Activated naive CD8-positive, alpha-beta T cell treated with anti-CD3 and anti-CD28 coated beads, Interleukin-2, amount 10 ng/mL, durations not matched to agents 7 days and 5 days (primary cell): ENCODE results near the gene CLDN5. TPM values are rescaled to one million over a fixed set of nuclear protein-coding genes. Genes with fewer than 3 reads are reported as not detected.
A peak's percentile ranks its signal among the peaks of the same experiment; 100 is the strongest.

Experiments used
- ATAC-seq: fragments of 150-1000 bp; cut with Tn5 transposase; one replicate; pipeline ENCODE4 v1.10.0; 2021; ENCODE audit warnings: low read depth, moderate library complexity
- POLR2A ChIA-PET: fragments of 350-600 bp; sonication (Branson Sonifier 250); formaldehyde crosslinking; loops from one replicate; lab custom pipeline; 2021; ENCODE audit warnings: antibody characterized with exemption; lab: Charles Lee
- DNase-seq: peaks from one replicate; pipeline ENCODE4 v3.0.0; 2021
- H3K27ac Mint-ChIP-seq: one replicate; pipeline ENCODE4 v1.8.0; 2022; ENCODE audit warnings: mild to moderate bottlenecking, mixed read lengths
- H3K27me3 Mint-ChIP-seq: one replicate; pipeline ENCODE4 v1.8.0; 2022; ENCODE audit warnings: mild to moderate bottlenecking, moderate library complexity, mixed read lengths
- H3K36me3 Mint-ChIP-seq: one replicate; pipeline ENCODE4 v1.8.0; 2021; ENCODE audit warnings: mild to moderate bottlenecking, mixed read lengths
- H3K4me1 Mint-ChIP-seq: one replicate; pipeline ENCODE4 v1.8.0; 2021; ENCODE audit warnings: mixed read lengths
- H3K4me3 Mint-ChIP-seq: one replicate; pipeline ENCODE4 v1.8.0; 2022; ENCODE audit warnings: mild to moderate bottlenecking, moderate library complexity, mixed read lengths
- H3K9me3 Mint-ChIP-seq: one replicate; pipeline ENCODE4 v1.8.0; 2021; ENCODE audit warnings: mixed read lengths
- total RNA-seq, 2 experiments: library from RNA; stranded (reverse); gene quantifications; one replicate each; pipeline ENCODE4 v1.2.3, GENCODE V29; 2021

The CLDN5 gene
- total RNA-seq, 2 experiments from 2014 or later, result not detected

GRCh38 chr22:19499880-19500242 is 24.3 kb downstream of the CLDN5 start:
- H3K36me3 Mint-ChIP-seq, result peaks cover 12% of the 10 kb centered on the region
- H3K4me3 Mint-ChIP-seq, result no peak overlapping the region
- no peak for ATAC-seq
- DNase-seq, result no peak
- POLR2A ChIA-PET, result no interaction called here
- no peaks in the 10 kb centered on the region for H3K9me3 Mint-ChIP-seq
- no peak overlapping the region for H3K27ac Mint-ChIP-seq
- peaks cover 13% of the 10 kb centered on the region for H3K4me1 Mint-ChIP-seq
- H3K27me3 Mint-ChIP-seq, result no peaks in the 10 kb centered on the region

GRCh38 chr22:19499236-19499879 is 24.9 kb downstream of the CLDN5 start:
- DNase-seq (no peak), ATAC-seq (no peak)
- no peaks in the 10 kb centered on the region for H3K9me3 Mint-ChIP-seq
- peaks cover 8% of the 10 kb centered on the region for H3K4me1 Mint-ChIP-seq
- no peak overlapping the region for H3K27ac Mint-ChIP-seq
- no peaks in the 10 kb centered on the region for H3K27me3 Mint-ChIP-seq
- POLR2A ChIA-PET, result no interaction called here
- H3K36me3 Mint-ChIP-seq, result peaks cover 12% of the 10 kb centered on the region
- no peak overlapping the region for H3K4me3 Mint-ChIP-seq

GRCh38 chr22:19498866-19499190 is 25.4 kb downstream of the CLDN5 start:
- Mint-ChIP-seq H3K36me3 (peaks cover 12% of the 10 kb centered on the region), H3K27me3 (no peaks in the 10 kb centered on the region), H3K9me3 (no peaks in the 10 kb centered on the region), H3K27ac (no peak overlapping the region), H3K4me3 (no peak overlapping the region), H3K4me1 (peaks cover 3% of the 10 kb centered on the region)
- POLR2A ChIA-PET, result no interaction called here
- DNase-seq (no peak), ATAC-seq (no peak)

GRCh38 chr22:19498154-19498865 is 25.9 kb downstream of the CLDN5 start:
- H3K4me1 Mint-ChIP-seq, result no peaks in the 10 kb centered on the region
- DNase-seq (no peak), ATAC-seq (no peak)
- H3K36me3 Mint-ChIP-seq, result peaks cover 9% of the 10 kb centered on the region
- H3K4me3 Mint-ChIP-seq, result no peak overlapping the region
- no peaks in the 10 kb centered on the region for H3K27me3 Mint-ChIP-seq
- H3K27ac Mint-ChIP-seq, result no peak overlapping the region
- H3K9me3 Mint-ChIP-seq, result no peaks in the 10 kb centered on the region
- POLR2A ChIA-PET, result interaction anchor here (1.3 kb wide), 1 partner anchor 132 kb away, joined by 3 read pairs; no protein-coding TSS in a partner anchor

GRCh38 chr22:19497245-19497644 is 27.0 kb downstream of the CLDN5 start:
- POLR2A ChIA-PET, result interaction anchor here (1.3 kb wide), 1 partner anchor 133 kb away, joined by 3 read pairs; no protein-coding TSS in a partner anchor
- Mint-ChIP-seq H3K4me3 (no peak overlapping the region), H3K4me1 (no peaks in the 10 kb centered on the region), H3K9me3 (no peaks in the 10 kb centered on the region), H3K27ac (no peak overlapping the region), H3K36me3 (peaks cover 10% of the 10 kb centered on the region), H3K27me3 (no peaks in the 10 kb centered on the region)
- no peak for DNase-seq
- ATAC-seq, result no peak

- no peak overlapping the region for H3K4me3 Mint-ChIP-seq
- H3K4me1 Mint-ChIP-seq, result no peaks in the 10 kb centered on the region
- DNase-seq (no peak), ATAC-seq (no peak)
- H3K27me3 Mint-ChIP-seq, result no peaks in the 10 kb centered on the region
- H3K9me3 Mint-ChIP-seq, result no peaks in the 10 kb centered on the region
- POLR2A ChIA-PET, result interaction anchor here (0.9 kb wide), 1 partner anchor 134 kb away, joined by 3 read pairs; no protein-coding TSS in a partner anchor
- H3K36me3 Mint-ChIP-seq, result peaks cover 11% of the 10 kb centered on the region
- H3K27ac Mint-ChIP-seq, result no peak overlapping the region
Measured at GRCh38 chr22:19496324-19496630, 27.9 kb downstream of the CLDN5 start.

GRCh38 chr22:19495562-19496323 is 28.5 kb downstream of the CLDN5 start:
- no peaks in the 10 kb centered on the region for H3K4me1 Mint-ChIP-seq
- H3K27me3 Mint-ChIP-seq, result no peaks in the 10 kb centered on the region
- H3K9me3 Mint-ChIP-seq, result no peaks in the 10 kb centered on the region
- ATAC-seq, result no peak
- no peak overlapping the region for H3K4me3 Mint-ChIP-seq
- H3K27ac Mint-ChIP-seq, result no peak overlapping the region
- no peak for DNase-seq
- POLR2A ChIA-PET, result interaction anchor here (0.9 kb wide), 1 partner anchor 134 kb away, joined by 3 read pairs; no protein-coding TSS in a partner anchor
- peaks cover 11% of the 10 kb centered on the region for H3K36me3 Mint-ChIP-seq

- Mint-ChIP-seq H3K4me3 (no peak overlapping the region), H3K9me3 (no peaks in the 10 kb centered on the region), H3K36me3 (peaks cover 14% of the 10 kb centered on the region), H3K27me3 (no peaks in the 10 kb centered on the region), H3K4me1 (no peaks in the 10 kb centered on the region), H3K27ac (no peak overlapping the region)
- no peak for ATAC-seq
- POLR2A ChIA-PET, result no interaction called here
- no peak for DNase-seq
Measured at GRCh38 chr22:19494676-19495173, 29.5 kb downstream of the CLDN5 start.

- no peak overlapping the region for H3K4me3 Mint-ChIP-seq
- POLR2A ChIA-PET, result no interaction called here
- H3K27ac Mint-ChIP-seq, result no peak overlapping the region
- H3K4me1 Mint-ChIP-seq, result no peaks in the 10 kb centered on the region
- H3K9me3 Mint-ChIP-seq, result no peaks in the 10 kb centered on the region
- no peak for DNase-seq
- H3K36me3 Mint-ChIP-seq, result peaks cover 14% of the 10 kb centered on the region
- no peak for ATAC-seq
- no peaks in the 10 kb centered on the region for H3K27me3 Mint-ChIP-seq
Measured at GRCh38 chr22:19494001-19494560, 30.1 kb downstream of the CLDN5 start.

GRCh38 chr22:19492504-19493174 is 31.6 kb downstream of the CLDN5 start:
- Mint-ChIP-seq H3K4me1 (no peaks in the 10 kb centered on the region), H3K27ac (peak overlapping the region; percentile 35), H3K27me3 (no peaks in the 10 kb centered on the region), H3K4me3 (no peak overlapping the region), H3K36me3 (peaks cover 19% of the 10 kb centered on the region), H3K9me3 (no peaks in the 10 kb centered on the region)
- ATAC-seq (no peak), DNase-seq (no peak)
- POLR2A ChIA-PET, result no interaction called here

- H3K27me3 Mint-ChIP-seq, result no peaks in the 10 kb centered on the region
- peaks cover 20% of the 10 kb centered on the region for H3K36me3 Mint-ChIP-seq
- no peaks in the 10 kb centered on the region for H3K4me1 Mint-ChIP-seq
- POLR2A ChIA-PET, result no interaction called here
- DNase-seq (no peak), ATAC-seq (no peak)
- H3K4me3 Mint-ChIP-seq, result no peak overlapping the region
- H3K27ac Mint-ChIP-seq, result no peak overlapping the region
- H3K9me3 Mint-ChIP-seq, result no peaks in the 10 kb centered on the region
Measured at GRCh38 chr22:19490628-19491230, 33.5 kb downstream of the CLDN5 start.

GRCh38 chr22:19488884-19489843 is 35.0 kb downstream of the CLDN5 start:
- no peaks in the 10 kb centered on the region for H3K9me3 Mint-ChIP-seq
- H3K27me3 Mint-ChIP-seq, result no peaks in the 10 kb centered on the region

More at GRCh38 chr22:19488884-19489843, 35.0 kb downstream of the CLDN5 start:
- no peak for DNase-seq
- no peak for ATAC-seq
- Mint-ChIP-seq H3K4me1 (no peaks in the 10 kb centered on the region), H3K4me3 (no peak overlapping the region), H3K36me3 (peaks cover 29% of the 10 kb centered on the region), H3K27ac (no peak overlapping the region)
- POLR2A ChIA-PET, result no interaction called here
